Right forelimb (tissue), 1 donor: Measurements from ENCODE around the gene CTBP2.
"Not testable (repeated sequence)": the region's sequence is repeated elsewhere in the genome, so short reads cannot be mapped to it uniquely, and the experiment has no call there.

ENCODE experiments used
- DNase-seq: peaks from one replicate; pipeline ENCODE4 v3.0.0-alpha.2; 2018

CTBP2 gene

DNA sequence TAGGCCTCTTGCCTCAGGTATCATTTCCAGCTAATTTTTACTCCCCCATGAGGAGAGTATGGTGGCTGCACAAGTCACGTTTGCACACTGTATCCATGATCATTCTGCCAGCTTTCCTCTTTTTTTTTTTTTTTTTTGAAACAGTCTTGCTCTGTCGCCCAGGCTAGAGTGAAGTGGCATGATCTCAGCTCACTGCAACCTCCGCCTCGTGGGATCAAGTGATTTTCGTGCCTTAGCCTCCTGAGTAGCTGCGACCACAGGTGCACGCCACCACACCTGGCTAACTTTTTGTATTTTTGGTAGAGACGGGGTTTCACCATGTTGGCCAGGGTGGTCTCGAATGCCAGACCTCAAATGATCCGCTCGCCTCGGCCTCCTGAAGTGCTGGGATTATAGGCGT, 77.9 kb downstream of the CTBP2 start:
- not testable (repeated sequence) for DNase-seq

DNA sequence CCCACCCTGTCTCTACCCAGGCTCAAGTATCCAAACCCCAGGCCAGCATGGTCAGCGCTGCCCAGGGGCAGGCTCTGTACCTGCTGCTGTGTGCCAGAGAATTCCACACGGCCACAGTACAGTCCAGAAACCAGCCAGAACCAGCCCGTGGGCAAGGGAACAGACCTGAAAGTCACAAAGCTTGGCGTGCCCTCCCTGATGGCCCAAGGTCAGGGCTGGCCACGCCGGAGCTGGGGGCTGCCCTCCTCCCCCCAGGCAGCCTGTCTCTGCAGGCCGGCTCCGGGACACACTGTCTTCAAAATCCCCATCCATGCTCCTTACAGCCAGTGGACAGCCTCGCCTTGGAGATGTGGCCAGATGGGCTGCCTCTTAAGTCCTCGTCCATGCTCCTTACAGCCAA, 78.4 kb downstream of the CTBP2 start:
- no peak for DNase-seq

DNA sequence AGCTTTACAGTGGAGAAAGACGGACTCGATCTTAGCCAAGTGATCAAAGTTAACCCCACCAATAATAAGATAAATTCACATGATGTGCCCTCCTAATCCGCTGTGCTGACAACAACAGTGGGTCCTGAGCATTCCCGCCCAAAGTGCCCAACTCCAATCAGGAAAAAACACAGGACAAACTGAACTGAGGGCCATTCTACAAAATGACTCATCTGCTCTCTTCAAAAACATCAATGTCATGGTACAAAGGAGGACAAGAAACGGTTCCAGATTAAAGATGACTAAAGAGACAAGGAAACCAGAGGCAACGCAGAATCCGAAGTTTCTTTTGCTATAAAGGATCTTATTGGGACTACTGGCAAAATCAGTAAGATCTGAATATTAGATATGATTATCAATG, 79.4 kb downstream of the CTBP2 start:
- no peak for DNase-seq

DNA sequence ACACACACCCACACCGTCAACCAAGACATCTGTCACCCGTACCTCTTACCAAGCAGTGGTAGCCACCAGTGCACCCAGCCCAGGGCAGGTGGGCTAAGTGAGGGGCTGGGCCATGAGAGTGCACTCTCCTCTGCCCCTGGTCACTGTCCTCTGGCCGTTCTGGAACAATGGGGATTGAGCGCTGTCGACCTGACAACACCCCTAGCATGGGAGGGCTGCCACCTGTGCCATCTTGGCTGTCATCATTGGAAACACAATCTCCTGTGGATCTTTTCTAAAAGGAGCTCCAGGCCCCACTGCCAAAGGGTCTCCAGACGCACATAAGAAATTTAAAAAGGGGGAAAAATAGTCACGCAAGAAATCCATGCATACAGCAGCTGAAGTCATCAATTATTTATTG, 80.1 kb downstream of the CTBP2 start:
- no peak for DNase-seq

DNA sequence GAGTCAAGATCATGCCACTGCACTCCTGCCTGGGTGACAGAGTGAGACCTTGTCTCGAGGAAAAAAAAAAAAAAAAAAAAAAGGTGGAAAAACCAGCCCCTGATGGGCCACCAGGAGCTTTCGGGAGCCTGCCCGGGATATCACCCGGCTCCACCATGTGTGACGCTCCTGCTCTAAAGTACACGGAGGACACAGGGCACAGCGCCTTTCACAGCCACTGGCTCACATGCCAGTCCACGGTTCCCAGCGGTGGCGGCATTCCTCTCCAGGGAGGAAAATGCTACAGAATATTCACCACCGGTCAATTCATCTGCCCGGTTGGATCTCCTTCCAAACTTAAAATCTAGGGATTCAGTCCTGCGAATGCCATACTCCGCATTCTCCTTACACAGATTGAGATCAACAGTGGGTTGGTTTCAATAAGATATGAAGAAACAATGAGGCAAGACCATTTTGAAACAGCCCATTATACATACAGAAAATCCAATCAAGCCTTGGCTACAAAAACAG, 81.2 kb downstream of the CTBP2 start:
- no peak for DNase-seq

DNA sequence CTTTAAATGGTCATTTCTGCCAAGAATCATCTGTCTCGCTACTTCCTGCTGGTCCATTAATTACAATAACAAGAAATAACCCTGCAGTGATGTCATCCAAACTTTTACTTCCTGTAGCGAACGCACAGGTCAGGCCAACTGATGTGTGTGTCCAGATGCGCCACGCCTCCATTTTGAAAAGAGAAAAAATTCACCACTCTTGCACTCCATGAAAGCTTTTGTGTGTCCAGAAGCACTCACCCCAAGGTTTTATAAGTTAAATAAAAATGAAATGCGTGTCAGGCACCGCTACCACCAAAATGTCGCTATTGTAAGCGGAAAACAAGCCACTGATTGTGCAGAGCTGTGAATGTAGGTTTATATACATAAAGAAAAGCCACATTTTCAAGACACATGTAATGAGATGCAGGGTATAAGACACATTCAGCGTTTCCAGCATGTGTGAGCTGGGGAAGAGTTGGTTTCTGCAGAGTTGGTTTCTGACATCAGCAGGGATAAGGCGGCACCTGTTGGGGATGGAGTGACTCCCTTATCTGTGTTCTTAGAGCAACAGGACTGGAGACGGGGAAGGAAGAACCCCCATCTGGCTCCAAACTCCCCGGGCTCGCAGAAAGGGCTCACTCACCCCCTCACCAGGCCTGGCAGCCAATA, 83.3 kb downstream of the CTBP2 start:
- no peak for DNase-seq

DNA sequence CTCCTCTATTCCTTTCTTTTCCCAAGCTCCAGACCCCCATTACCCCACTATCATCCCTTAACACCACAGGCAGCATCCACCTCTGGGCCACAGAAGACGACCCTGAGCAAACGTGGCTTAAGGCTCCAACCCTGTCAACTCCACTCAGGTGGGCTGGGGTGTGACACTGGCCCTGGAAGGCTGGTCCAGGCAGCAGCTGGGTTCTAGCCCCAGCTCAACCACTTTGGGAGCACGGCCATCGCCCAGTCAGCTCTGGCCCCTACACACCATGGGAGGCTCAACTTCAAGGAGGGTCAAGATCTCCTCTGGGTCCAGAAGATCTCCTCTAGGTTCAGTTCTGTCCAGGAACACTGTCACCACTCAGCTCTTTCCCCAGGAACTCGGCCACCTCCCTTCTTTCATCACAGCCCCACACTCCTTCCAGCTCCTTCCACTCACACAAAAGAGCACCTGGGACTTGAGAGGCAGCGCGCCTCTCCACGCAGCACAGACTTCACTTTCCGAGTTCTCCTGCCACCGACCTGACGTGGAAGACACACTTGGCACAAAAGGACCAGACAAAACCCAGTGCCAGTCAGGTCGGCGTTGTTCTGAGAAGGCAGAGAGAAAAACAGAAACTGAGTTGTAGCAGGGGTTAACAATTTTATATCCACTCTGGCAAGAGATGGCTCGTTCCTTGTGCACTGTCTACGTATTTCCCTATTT, 84.1 kb downstream of the CTBP2 start:
- no peak for DNase-seq

DNA sequence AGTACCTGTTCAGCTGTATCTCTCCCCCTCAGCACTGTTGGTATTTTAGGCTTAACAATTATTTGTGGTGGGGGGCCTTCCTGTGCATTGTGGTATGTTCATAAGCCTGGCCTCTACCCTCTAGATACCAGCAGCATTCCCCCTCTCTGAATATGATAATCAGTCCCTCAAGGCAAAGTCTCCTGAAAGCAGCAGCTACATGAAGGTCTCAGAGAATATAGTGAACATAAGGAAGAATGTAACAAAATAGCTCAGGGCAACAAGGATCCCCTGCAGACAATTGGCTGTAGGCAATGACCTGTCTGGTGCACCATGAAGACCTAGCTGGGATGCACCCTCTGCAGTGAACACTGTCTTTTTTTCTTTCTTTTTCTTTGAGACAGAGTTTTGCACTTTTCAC, 86.4 kb downstream of the CTBP2 start:
- no peak for DNase-seq

DNA sequence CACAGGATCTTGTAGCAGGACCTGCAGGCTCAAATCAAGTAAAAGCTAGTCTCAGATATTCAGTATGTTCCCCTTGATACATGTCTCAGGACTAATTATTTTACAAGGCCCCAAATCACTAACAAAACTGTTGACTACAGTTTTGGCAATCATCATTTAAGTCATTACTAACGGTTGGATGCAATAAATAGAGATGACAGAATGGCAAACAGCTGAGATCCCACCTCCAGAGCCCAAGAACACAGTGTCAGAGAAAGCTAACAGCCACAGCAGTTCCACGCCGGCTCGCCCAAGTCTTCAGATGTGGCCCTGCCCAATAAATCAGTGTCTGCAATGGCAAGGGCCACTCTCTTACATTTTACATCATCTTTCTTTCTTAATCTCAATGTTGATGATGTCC, 87.6 kb downstream of the CTBP2 start:
- DNase-seq: no peak

DNA sequence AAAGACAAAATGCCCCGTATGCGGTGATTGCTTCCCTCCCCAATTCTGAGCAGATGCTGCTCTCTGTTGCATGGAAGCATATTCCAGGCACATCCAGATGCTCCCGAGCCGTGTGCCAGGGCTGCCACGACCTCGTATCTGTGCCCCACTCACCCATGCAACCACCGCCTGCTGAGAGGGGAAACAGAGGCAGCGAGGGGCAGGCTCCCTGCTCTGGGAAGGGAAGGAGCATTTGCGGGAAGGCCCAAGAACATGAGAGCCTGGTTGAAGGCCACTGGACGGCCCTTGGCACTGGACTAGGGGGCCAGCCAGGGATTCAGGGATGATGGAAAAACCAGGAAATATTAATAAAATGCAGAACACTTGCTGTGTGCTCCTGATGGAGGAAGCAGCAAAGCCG, 89.4 kb downstream of the CTBP2 start:
- no peak for DNase-seq

DNA sequence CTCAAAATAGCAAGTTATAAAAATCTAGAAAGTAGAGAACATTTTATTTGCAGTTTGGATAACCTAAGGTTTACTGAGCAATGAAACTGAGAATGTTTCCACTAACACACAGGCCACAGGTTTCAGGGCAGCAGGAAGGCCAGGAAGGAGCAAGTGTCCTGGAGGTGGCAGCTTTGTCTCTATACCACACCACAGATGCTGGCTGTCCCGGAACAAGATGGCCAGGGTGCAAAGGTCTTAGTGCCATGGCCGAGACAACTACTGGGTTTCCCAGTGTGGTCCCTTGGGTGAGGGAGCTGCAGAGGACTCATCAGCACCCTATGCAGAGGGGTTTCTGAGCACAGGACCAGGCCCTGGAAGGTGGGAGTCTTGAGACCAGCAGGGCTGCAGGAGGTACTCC, 92.0 kb downstream of the CTBP2 start:
- DNase-seq: no peak

DNA sequence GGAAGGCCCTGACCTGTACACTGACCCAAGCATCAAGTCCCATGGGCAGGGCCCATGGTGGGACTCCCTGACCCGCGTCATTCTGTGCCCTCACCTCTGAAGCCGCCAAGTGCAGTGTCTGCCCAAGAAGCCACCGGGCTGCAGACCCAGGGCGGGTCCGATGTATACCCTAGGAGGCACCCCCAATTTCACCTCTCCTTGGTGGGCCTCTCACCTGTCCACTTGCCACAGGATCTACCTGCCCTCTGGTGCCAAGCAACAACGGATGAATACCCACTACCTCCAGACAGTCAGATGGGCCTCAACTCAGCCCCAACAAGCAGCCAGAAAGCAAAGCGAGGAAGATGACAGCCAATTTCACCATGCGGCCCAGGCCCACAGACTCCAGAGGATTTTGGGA, 92.6 kb downstream of the CTBP2 start:
- no peak for DNase-seq

DNA sequence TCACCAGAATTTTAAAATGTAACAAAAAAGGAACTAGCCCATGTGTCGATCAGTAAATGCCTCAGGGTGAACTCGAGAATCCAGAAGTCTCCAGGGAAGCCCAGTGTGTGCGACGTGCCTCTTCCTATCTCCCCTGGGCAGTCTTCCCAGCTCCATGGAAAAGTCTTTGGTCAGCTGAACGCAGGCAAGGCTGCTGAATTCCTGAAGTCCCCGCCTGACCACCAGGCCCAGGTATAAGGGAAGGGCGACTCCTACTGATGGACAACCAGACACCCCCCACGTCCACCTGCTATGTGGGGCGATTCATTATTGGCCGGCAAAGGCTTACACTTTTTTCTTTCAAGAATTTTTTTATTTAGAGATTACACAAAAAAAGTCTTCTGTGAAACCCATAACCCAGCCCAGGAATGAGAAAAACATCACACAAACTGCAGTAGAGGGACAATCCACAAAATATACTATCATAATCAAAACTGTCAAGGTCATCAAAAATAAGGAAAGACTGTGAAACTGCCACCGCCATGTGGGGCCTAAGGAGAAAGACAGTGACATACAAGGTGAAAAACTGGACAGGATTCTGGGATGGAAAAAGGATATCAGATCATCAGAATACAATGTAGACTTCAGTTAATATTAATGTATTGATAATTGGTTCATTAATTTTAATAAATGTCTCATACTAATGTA, 93.5 kb downstream of the CTBP2 start:
- DNase-seq: no peak

DNA sequence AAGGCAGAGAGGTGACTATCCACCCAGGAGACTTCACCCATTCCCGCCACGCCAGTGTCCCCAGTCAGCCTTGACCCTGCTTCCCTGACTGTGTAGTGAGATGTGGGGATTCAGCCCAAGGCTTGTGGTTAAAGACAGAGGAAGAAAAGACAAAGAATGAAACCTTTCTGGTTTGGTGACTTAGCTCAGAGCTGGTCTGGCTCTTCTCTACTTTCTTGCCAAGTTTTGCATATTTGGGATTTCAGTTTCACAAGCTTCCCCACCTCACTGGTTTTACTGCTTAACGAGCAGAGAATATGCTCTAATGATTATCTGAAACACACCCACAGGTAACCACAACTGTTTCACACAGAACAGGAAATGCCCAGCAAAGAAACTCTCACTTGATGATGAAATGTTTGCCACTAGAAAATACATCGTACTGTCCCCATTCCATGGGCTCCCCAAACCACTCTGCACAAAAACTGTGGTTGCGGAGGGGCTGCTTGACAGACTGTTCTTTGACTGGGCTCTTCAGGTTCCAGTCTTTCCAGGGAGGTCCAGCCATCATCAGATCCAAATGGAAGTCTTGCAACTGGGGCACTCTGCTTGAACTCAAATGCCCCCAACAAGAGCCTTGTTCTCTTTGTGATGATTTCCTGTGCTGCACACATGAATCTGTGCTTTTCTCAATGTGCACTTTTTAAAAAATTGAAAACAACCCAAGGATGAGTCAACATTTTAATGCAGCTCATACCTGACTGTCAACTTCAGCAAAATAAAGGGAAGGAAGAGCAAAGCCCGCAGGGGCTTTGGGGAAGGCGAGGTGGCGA, 95.5 kb downstream of the CTBP2 start:
- no peak for DNase-seq

DNA sequence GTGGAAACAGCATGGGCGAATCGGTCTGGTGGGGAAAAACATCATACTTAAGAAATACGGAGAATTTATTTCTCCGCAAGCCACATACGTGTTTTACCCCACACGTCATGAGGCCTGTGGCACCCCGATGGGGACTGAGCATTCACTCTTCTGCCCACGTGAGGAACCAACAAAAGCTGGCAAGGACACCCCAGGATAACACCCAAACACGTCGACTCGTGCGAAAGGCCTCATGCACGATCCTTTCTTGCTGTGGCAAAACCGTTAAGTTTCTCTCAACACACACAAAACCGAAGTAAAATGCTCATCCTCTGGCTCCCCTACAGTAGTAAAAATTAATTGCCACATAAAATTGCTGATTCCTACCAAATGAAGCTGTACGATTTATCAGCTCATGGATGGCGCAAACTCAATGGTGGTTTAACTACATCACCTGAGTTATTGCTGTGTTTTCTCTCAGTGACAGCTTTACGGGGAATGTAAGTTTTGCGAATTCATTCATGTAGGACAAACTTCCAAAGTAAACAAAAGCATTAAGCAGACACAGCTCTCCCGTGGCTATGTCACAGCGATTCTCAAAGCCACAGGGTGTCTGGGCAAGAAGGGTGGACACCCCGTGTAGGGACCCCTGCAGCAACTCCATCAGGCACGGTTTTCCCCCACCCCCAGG, 97.0 kb downstream of the CTBP2 start:
- no peak for DNase-seq

DNA sequence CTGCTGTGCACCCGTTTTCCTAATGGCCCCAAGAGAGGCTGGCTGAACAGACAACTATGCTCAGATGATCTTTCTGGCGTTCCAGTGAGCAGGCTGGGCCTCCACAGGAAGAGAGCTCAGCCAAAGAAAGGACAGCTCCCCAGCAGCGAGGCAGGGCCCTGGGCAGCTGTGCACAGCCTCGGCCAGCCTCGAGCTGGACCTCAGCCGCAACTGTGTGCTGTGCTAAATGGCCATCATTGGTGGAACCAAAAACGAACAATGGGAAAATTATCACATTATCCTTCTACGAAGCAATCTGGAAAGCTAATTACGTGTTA, 97.5 kb downstream of the CTBP2 start:
- DNase-seq: no peak

DNA sequence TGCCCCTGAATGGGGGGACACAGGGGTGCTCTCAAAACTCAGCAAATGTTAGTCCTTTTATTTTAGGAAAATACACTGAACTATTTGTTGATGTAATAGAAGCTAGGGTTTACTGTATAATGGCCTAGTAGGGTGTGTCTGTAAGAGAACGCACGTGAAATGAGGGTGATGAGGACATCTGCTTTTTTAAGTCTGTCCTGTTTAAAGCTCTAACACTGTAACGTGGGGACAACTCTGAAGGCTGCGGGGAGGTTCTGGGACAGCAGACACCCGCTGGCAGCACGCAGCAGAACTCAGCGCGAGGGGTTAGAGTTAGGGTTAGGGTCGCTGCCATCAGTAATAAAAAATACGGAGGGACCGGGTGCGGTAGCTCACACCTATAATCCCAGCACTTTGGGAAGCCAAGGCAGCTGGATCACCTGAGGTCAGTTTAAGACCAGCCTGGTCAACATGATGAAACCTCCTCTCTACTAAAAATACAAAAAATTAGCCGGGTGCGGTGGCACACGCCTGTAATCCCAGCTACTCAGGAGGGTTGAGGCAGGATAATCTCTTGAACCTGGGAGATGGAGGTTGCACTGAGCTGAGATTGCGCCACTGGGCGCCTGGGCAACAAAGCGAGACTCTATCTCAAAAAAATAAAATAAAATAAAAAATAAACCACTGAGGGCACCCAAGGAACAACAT, 98.0 kb downstream of the CTBP2 start:
- DNase-seq: no peak

DNA sequence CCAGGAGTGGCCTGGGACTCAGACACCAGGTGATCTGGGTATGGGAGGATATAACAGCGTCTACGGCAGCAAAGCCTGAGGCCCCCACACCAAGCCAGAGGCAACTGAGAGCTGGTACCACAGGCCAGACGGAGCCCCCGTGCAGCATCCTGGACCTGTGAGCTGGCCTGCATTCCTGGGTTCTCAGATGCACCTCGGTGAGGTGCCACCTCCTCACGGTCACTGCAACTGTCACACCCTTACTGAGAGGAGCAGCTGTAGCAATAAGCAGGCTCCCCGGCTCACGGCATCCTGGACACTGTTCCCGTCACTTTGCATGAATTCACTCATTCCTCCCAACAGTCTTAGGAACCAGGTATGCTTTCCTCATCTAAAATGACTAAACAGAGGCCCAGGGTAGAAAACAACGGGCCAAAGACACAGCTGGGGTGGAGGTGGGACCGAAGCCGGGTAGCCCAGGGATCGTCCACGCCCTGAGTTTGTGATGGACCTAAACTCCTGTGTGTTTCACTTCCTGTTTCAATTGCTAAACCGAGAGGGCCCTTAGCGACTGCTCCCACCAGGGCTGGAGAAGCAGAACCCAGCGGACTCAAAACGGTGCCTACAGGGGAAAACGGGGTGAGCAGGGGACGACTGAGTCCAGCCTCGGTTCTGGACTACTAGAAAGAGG, 98.7 kb downstream of the CTBP2 start:
- no peak for DNase-seq

DNA sequence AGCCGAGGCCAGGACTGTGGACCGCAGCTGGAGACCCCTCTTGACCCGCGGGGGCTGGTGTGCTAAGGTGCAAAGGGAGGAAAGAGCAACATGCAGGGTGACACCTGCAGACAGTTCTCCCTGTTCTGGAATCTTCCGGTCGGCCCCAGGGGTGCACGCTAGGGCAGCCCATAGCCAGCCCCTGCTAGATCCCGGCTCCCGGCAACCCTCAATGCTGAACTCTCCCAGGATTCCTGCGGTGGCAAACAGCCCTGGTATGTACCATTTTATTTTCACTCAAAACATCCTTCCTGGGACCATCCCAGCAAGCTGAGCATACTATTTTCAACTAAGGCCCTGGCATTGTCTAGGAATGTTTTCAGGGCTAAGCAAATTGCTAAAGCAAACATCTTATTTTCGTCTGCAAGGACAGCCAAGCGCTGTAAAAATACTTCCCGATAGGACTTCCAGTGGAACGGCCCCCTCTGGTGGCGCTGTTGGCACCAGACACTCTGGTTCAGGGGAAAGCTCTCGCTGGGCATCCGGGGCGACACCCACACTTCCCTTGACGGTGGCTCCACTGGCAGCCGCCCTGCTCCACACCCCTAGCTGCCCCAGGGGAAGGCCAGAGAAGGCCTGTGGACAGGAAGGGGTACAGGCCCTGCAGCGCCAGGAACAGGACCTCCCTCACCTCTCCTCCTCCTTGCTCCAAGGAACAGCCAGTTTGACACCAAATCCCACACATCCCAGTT, 99.4 kb downstream of the CTBP2 start:
- peak; percentile 84 for DNase-seq

DNA sequence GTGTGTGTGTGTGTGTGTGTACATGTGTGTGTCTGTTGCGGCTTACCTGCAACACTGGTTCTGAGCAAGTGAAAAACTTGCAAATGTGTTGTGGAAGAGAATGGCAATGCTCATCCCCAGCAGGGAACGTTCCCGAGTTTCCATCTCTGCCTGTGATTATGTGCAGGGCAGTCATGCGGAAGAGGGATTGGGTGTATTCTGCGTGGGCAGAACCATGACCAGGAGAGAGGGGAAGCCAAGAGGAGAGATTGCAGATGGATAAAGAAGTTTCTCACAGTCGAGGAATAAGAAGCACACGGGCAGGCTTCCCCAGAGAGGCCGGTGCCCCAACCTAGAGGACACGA, 99.9 kb downstream of the CTBP2 start:
- no peak for DNase-seq

DNA sequence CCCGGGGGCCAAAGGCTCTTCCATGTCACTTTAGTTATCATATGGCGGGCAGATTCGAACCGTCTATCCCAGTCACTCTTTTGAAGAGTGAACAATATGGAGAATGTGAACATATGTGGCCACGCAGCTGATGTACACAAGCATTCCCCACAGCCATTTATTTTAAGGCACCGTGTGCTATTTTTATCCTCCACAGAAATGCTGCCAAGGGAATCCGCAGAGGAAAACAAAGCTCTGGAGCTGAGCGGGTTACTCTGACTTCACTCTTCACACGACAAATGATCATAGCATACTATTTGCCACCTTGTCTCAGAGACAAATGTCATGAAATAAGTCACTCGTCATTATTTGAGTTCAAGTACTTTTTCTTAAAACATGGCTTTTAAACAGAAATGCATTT, 100.3 kb downstream of the CTBP2 start:
- DNase-seq: no peak
